ENCODE results near the gene SEMA6D. TPM values are rescaled to one million over a fixed set of nuclear protein-coding genes. Genes with fewer than 3 reads are reported as not detected.
A peak's percentile ranks its signal among the peaks of the same experiment; 100 is the strongest.

Gene SEMA6D
- total and polyA plus RNA-seq, 12 donors = 1.4 to 20.1 (median 11.9) TPM

DNA sequence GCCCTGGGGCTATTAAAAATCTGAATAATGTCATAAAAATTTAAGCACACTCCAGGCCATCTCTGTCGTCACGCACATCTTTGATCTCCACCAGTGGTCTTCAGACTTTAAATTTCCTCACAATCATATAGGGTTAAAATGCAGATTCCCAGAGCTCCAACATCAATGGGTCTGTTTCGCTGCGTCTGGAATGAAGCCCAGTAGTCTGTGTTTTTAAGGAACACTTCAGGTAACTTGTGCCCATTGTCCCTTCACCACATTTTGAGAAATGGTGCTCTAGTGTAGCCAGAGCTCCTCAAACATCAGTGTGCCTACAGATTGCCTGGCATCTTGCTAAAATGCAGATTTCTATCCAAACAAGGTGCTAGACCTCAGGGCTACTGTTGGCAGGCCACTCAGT lies 9.8 kb downstream of the SEMA6D start:
- intact Hi-C loops (cut with DNase I) = loop anchor here in 1 of 10 donors (10.0 kb wide), 1 partner anchor 68 kb away; no protein-coding TSS in a partner anchor
- TF ChIP-seq CTCF (IDR thresholded peaks at IDR 0.05) = no peak
- no peaks in the 10 kb centered on the region for H3K27me3 ChIP-seq
- 57 to 73% methylated on average over 4 of the region's 4 CpGs for WGBS, 2 donors
- H3K4me1 ChIP-seq = peaks cover 5 to 83% (median 60%) of the 10 kb centered on the region in 9 donors
- no peaks in the 10 kb centered on the region for H3K9me3 ChIP-seq
- no peak for DNase-seq
- no peak overlapping the region for H3K4me3 ChIP-seq
- H3K27ac ChIP-seq = peak overlapping the region; percentile 14 to 88 (median 82)
- no peaks in the 10 kb centered on the region for H3K36me3 ChIP-seq
- ATAC-seq = no peak

- Histone ChIP-seq H3K27ac (peak overlapping the region in 7 of 10 donors; percentile 66 to 88 (median 83)), H3K36me3 (no peaks in the 10 kb centered on the region), H3K27me3 (no peaks in the 10 kb centered on the region), H3K4me3 (no peak overlapping the region), H3K9me3 (no peaks in the 10 kb centered on the region), H3K4me1 (peaks cover 5 to 78% (median 60%) of the 10 kb centered on the region in 9 donors)
- no peak for TF ChIP-seq CTCF (IDR thresholded peaks at IDR 0.05)
- intact Hi-C loops (cut with DNase I) = loop anchor here in 1 of 10 donors (10.0 kb wide), 1 partner anchor 67 kb away; no protein-coding TSS in a partner anchor
- 66 to 74% methylated on average over 5 of the region's 5 CpGs for WGBS, 2 donors
- ATAC-seq (no peak), DNase-seq (no peak)
Observed at GRCh38 chr15:47727676-47728075, 10.4 kb downstream of the SEMA6D start.

DNA sequence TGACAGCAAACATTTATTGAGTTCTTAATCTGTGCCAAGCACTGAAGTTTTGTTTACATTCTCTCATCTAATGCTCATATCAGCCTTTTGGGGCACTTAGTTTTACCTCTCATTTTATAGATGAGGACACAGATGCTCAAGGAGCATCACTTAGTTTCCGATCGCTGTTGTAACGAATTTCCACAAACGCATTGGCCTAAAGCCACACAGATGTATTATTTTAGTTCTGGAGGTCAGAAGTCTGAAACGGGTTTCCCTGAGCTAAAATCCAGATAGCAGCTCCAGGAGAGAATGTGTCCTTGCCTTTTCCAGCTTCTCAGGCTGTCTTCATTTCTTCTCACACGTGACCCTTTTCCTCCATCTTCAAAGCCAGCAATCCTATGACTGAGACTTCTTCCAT lies 11.1 kb downstream of the SEMA6D start:
- Histone ChIP-seq H3K27ac (peak overlapping the region in 3 of 10 donors; percentile 82 to 86 (median 83)), H3K27me3 (no peaks in the 10 kb centered on the region), H3K4me3 (no peak overlapping the region), H3K9me3 (no peaks in the 10 kb centered on the region), H3K36me3 (no peaks in the 10 kb centered on the region), H3K4me1 (peaks cover 5 to 70% (median 59%) of the 10 kb centered on the region in 9 donors)
- TF ChIP-seq CTCF (IDR thresholded peaks at IDR 0.05) = no peak
- intact Hi-C loops (cut with DNase I) = loop anchor here in 1 of 10 donors (10.0 kb wide), 1 partner anchor 66 kb away; no protein-coding TSS in a partner anchor
- ATAC-seq (no peak), DNase-seq (no peak)
- WGBS, 2 donors = 47 to 53% methylated on average over 6 of the region's 6 CpGs

DNA sequence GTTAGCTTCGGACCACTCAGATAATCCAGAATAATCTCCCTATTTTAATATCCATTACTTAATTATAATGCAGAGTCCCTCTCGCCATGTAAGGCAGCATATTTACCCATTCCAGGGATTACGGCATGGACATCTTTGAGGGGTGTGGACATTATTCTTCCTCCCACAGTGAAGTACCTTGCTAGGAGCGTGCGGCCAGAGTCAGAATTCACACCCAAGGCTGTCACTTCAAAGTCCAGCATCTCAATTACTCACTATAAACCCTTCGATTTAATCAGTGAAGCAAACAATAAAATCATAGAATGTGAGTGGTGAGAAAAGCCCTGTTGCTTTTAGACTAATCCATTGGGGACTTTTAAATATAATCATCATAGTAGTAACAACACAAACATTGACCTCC lies 11.6 kb downstream of the SEMA6D start:
- 89 to 90% methylated on average over 6 of the region's 6 CpGs for WGBS, 2 donors
- Histone ChIP-seq H3K9me3 (no peaks in the 10 kb centered on the region), H3K36me3 (no peaks in the 10 kb centered on the region), H3K4me1 (peaks cover 5 to 66% (median 55%) of the 10 kb centered on the region in 9 donors), H3K4me3 (no peak overlapping the region), H3K27me3 (no peaks in the 10 kb centered on the region), H3K27ac (peak overlapping the region in 1 of 10 donors; percentile 86)
- DNase-seq (no peak), ATAC-seq (no peak)
- TF ChIP-seq CTCF (IDR thresholded peaks at IDR 0.05) = no peak
- intact Hi-C loops (cut with DNase I) = loop anchor here in 1 of 10 donors (10.0 kb wide), 1 partner anchor 66 kb away; no protein-coding TSS in a partner anchor
